GM12878 (cell line): ENCODE measurements around the gene POU2F3. TPM values are rescaled to one million over a fixed set of nuclear protein-coding genes. Genes with fewer than 3 reads are reported as not detected.

Source experiments
- ATAC-seq: fragments of 200-7000 bp; cut with Tn5 transposase; 3 replicates; pipeline ENCODE4 v1.9.1; 2020; ENCODE audit warnings: mild to moderate bottlenecking, moderate library complexity
- BruUV-seq: library from RNA; stranded (reverse); fragments of 400-500 nt; replicated peaks from 2 replicates; lab custom pipeline; 2021; lab: Mats Ljungman, UMichigan
- CTCF ChIA-PET: fragments of 300-600 bp; sonication (Branson Sonifier 250); formaldehyde crosslinking; extraction: SDS; loops from one replicate; lab custom pipeline; 2021; ENCODE audit warnings: inconsistent platforms; lab: Yijun Ruan, JAX
- POLR2A ChIA-PET: fragments of 350-600 bp; formaldehyde crosslinking; extraction: SDS; loops from one replicate; lab custom pipeline; 2021; ENCODE audit warnings: inconsistent platforms; lab: Charles Lee
- RAD21 ChIA-PET: fragments of 300-600 bp; sonication (Branson Sonifier 250); formaldehyde crosslinking; loops from one replicate; lab custom pipeline; 2023; ENCODE audit warnings: antibody characterized with exemption; ENCODE audit not compliant: unreplicated experiment; lab: Charles Lee
- SMC1A ChIA-PET: fragments of 300-600 bp; sonication (Branson Sonifier 250); formaldehyde crosslinking; loops from one replicate; lab custom pipeline; 2023; ENCODE audit not compliant: unreplicated experiment, uncharacterized antibody; lab: Charles Lee
- DNase-seq: peaks from one replicate; pipeline ENCODE4 v3.0.0-alpha.2; 2011; ENCODE audit warnings: low read depth, low spot score
- FAIRE-seq: peaks from 3 replicates; lab custom pipeline; 2011; peaks lifted over from hg19 to GRCh38; lab: Jason Lieb, UNC
- H2AFZ ChIP-seq: 2 replicates; pipeline ENCODE4 v1.6.0; 2011; ENCODE audit warnings: low read depth, low read length, control low read depth; ENCODE audit not compliant: control insufficient read depth
- H3K27ac ChIP-seq: 2 replicates; pipeline ENCODE4 v1.5.1; 2011; ENCODE audit warnings: control low read depth; ENCODE audit not compliant: control insufficient read depth, insufficient read depth
- H3K27me3 ChIP-seq, 2 experiments: replicated peaks in 1 of 2; 2 replicates each; pipeline versions ENCODE4 v1.6.0 to v1.6.1; 2011; ENCODE audit warnings: low read length in 1 of 2; ENCODE audit not compliant: control insufficient read depth in 2 of 2, insufficient read depth in 2 of 2
- H3K36me3 ChIP-seq, 2 experiments: 2 replicates each; pipeline ENCODE4 v1.5.1; 2011; ENCODE audit warnings: low read length in 1 of 2; ENCODE audit not compliant: control insufficient read depth in 2 of 2, insufficient read depth in 2 of 2
- H3K4me1 ChIP-seq: 2 replicates; pipeline ENCODE4 v1.6.1; 2011; ENCODE audit warnings: mild to moderate bottlenecking, low read length, moderate library complexity, mixed read lengths; ENCODE audit not compliant: control insufficient read depth, insufficient read depth
- H3K4me2 ChIP-seq: 2 replicates; pipeline ENCODE4 v1.6.0; 2011; ENCODE audit warnings: control low read depth; ENCODE audit not compliant: control insufficient read depth, insufficient read depth
- H3K4me3 ChIP-seq: fragments of 200-600 bp; sonication (generic); 2 replicates; pipeline ENCODE4 v1.5.1; 2016
- H3K79me2 ChIP-seq: 2 replicates; pipeline ENCODE4 v1.6.0; 2011; ENCODE audit warnings: low read length; ENCODE audit not compliant: control insufficient read depth, insufficient read depth
- H3K9ac ChIP-seq: 2 replicates; pipeline ENCODE4 v1.8.0; 2011; ENCODE audit warnings: low read length, control low read depth, mixed read lengths; ENCODE audit not compliant: control insufficient read depth, insufficient read depth
- H3K9me3 ChIP-seq: replicated peaks from 3 replicates; pipeline ENCODE4 v1.5.1; 2011; ENCODE audit warnings: mild to moderate bottlenecking, low read length; ENCODE audit not compliant: control insufficient read depth, insufficient read depth
- H4K20me1 ChIP-seq: 2 replicates; pipeline ENCODE4 v1.6.0; 2011; ENCODE audit not compliant: control insufficient read depth, insufficient read depth
- CHD4 ChIP-seq: fragments of 200-600 bp; sonication (generic); IDR thresholded peaks from 2 replicates; pipeline ENCODE4 v1.6.1; 2016; ENCODE audit warnings: mild to moderate bottlenecking
- GATAD2B ChIP-seq: fragments of 450-650 bp; conservative IDR thresholded peaks from 2 replicates; pipeline ENCODE4 v1.6.1; 2017; ENCODE audit warnings: low read depth, mild to moderate bottlenecking, moderate library complexity
- POU2F2 ChIP-seq: IDR thresholded peaks from 3 replicates; pipeline ENCODE4 v1.6.1; 2011; ENCODE audit warnings: low read depth, mild to moderate bottlenecking, low read length, borderline replicate concordance
- RBBP5 ChIP-seq: fragments of 200-600 bp; sonication (generic); conservative IDR thresholded peaks from 2 replicates; pipeline ENCODE4 v1.6.1; 2016
- STAT1 ChIP-seq: fragments of 450-650 bp; conservative IDR thresholded peaks from 2 replicates; pipeline ENCODE4 v1.6.1; 2014; ENCODE audit warnings: antibody characterized with exemption, mild to moderate bottlenecking
- WGBS: methylation state at CpG from one replicate; pipeline ENCODE4 v1.1.6; 2016; ENCODE audit warnings: low lambda C conversion rate; ENCODE audit not compliant: insufficient replicate concordance, insufficient coverage; ENCODE audit errors: missing lambda C conversion rate; 5-methylcytosine and 5-hydroxymethylcytosine counted together
- in situ Hi-C: fragments of 300-500 bp; cut with MboI; formaldehyde crosslinking; loops from 9 replicates; pipeline ENCODE4 v1.14.3; 2018; ENCODE audit warnings: mixed read lengths
- intact Hi-C: fragments of 100-400 bp; cut with micrococcal nuclease; formaldehyde crosslinking; loops from one replicate; pipeline ENCODE4 v1.14.2; 2022; ENCODE audit not compliant: unreplicated experiment
- polyA plus RNA-seq, 11 experiments: library from polyadenylated mRNA; depleted of rRNA in 4 of 11; unstranded in 6 of 11; stranded (reverse) in 5 of 11; fragments of >200 nt; fragmentation: Nextera tagmentation in 4 of 11; fragmentation: Illumina TruSeq in 1 of 11; extraction: Ambion mirVana in 4 of 11; extraction: Trizol in 1 of 11; gene quantifications; 1 replicate in 1 of 11; 2 replicates in 10 of 11; pipeline versions ENCODE4 v1.2.1 to v1.2.3, GENCODE V29; 2011 to 2016; ENCODE audit warnings: inconsistent platforms in 2 of 11, missing spikeins in 2 of 11, low read depth in 1 of 11
- total RNA-seq, 4 experiments: library from RNA; depleted of rRNA in 3 of 4; stranded (reverse); fragments of >200 nt in 3 of 4; fragmentation: Illumina TruSeq in 1 of 4; extraction: Trizol in 1 of 4; gene quantifications; 2 replicates each; pipeline versions ENCODE4 v1.2.1 to v1.2.3, GENCODE V29; 2013 to 2021
- TF ChIP-seq, protein P1 (sequence below): IDR thresholded peaks from 2 replicates; pipeline ENCODE4 v1.6.1; 2011; ENCODE audit warnings: low read depth, low read length, improper control_type of control experiment, borderline replicate concordance

The POU2F3 gene
- total and polyA plus RNA-seq, 10 of the 15 experiments (the other 5 are each of a cell fraction or from before 2014, with no cell fraction given) = 0.09 to 4.4 (median 0.33) TPM

DNA sequence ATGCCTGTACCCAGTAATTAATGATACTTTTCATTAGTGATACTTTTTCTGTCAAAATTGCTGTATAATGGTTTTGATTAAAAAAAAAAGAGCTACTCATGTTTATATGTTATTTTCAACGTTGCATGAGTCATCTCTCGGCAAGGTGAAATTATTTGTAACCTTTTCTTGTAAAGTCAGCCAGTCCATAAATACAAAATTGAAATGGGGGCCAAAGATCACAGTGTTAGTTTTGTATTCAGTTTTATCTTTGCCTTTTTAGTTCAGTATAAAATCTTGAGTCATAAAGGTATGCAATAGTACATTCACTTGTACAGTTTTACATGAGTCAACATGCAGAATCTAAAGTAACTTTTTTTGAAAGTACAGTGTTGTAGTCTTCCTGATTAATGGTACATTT is 100.6 kb downstream of the POU2F3 start:
- no peaks in the 10 kb centered on the region for H3K36me3 ChIP-seq
- ChIA-PET POLR2A (interaction anchor here (0.6 to 1.5 kb wide), 3 partner anchors 10 to 84 kb away, joined by 4 to 6 read pairs (median 4); no protein-coding TSS in a partner anchor), RAD21 (interaction anchor here (1.2 to 2.2 kb wide), 6 partner anchors 50 to 154 kb away, joined by 3 to 15 read pairs (median 4); no protein-coding TSS in a partner anchor), SMC1A (interaction anchor here (0.7 to 4.9 kb wide), 9 partner anchors 8 to 112 kb away, joined by 3 to 37 read pairs (median 7); no protein-coding TSS in a partner anchor), CTCF (interaction anchor here (0.9 to 2.1 kb wide), 6 partner anchors 8 to 87 kb away, joined by 3 to 7 read pairs (median 4); no protein-coding TSS in a partner anchor)
- intact Hi-C loops (no loop called here), in situ Hi-C loops (no loop called here)
- DNase-seq = no peak
- H3K27ac ChIP-seq = no peak overlapping the region
- H3K79me2 ChIP-seq = peaks cover 61% of the 10 kb centered on the region
- H3K4me2 ChIP-seq = peak overlapping the region; percentile 10
- no peak overlapping the region for H3K9ac ChIP-seq
- ATAC-seq = no peak
- WGBS = 94% methylated on average over 2 of the region's 2 CpGs
- BruUV-seq = no TSS peak
- peaks cover 2% of the 10 kb centered on the region for H4K20me1 ChIP-seq
- no peaks in the 10 kb centered on the region for H3K27me3 ChIP-seq
- FAIRE-seq = no peak
- H3K4me3 ChIP-seq = peak overlapping the region; percentile 49; the same call in 1 of the 2 replicates
- no peaks in the 10 kb centered on the region; the same call in 2 of the 3 replicates for H3K9me3 ChIP-seq
- peaks cover 22% of the 10 kb centered on the region for H3K4me1 ChIP-seq
- no peak for TF ChIP-seq POU2F2
- TF ChIP-seq, protein P1, sequence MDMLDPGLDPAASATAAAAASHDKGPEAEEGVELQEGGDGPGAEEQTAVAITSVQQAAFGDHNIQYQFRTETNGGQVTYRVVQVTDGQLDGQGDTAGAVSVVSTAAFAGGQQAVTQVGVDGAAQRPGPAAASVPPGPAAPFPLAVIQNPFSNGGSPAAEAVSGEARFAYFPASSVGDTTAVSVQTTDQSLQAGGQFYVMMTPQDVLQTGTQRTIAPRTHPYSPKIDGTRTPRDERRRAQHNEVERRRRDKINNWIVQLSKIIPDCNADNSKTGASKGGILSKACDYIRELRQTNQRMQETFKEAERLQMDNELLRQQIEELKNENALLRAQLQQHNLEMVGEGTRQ = no peak
- no peak for TF ChIP-seq GATAD2B
- TF ChIP-seq RBBP5 = no peak
- no peak for TF ChIP-seq STAT1
- TF ChIP-seq CHD4 = no peak
- no peak overlapping the region for H2AFZ ChIP-seq
